Right hindlimb (tissue), 1 donor: ENCODE data around the gene IRAG1.

Source experiments
- DNase-seq: peaks from one replicate; pipeline ENCODE4 v3.0.0-alpha.2; 2018

IRAG1 gene

GRCh38 chr11:10645212-10645795 lies 48.3 kb downstream of the IRAG1 start:
- no peak for DNase-seq
